Activated naive CD8-positive, alpha-beta T cell treated with anti-CD3 and anti-CD28 coated beads for 36 hours (primary cell): ENCODE data around the gene CDPF1. TPM values are rescaled to one million over a fixed set of nuclear protein-coding genes. Genes with fewer than 3 reads are reported as not detected.

ENCODE experiments used
- DNase-seq: peaks from one replicate; pipeline ENCODE4 v3.0.0; 2021
- H3K27ac Mint-ChIP-seq: one replicate; pipeline ENCODE4 v1.8.0; 2022; ENCODE audit warnings: mild to moderate bottlenecking, moderate library complexity, mixed read lengths
- H3K27me3 Mint-ChIP-seq: one replicate; pipeline ENCODE4 v1.8.0; 2022; ENCODE audit warnings: mild to moderate bottlenecking, mixed read lengths
- H3K36me3 Mint-ChIP-seq: one replicate; pipeline ENCODE4 v1.8.0; 2021; ENCODE audit warnings: mild to moderate bottlenecking, mixed read lengths
- H3K4me1 Mint-ChIP-seq: one replicate; pipeline ENCODE4 v1.8.0; 2021; ENCODE audit warnings: mixed read lengths
- H3K4me3 Mint-ChIP-seq: one replicate; pipeline ENCODE4 v1.8.0; 2022; ENCODE audit warnings: mild to moderate bottlenecking, moderate library complexity, mixed read lengths
- H3K9me3 Mint-ChIP-seq: one replicate; pipeline ENCODE4 v1.8.0; 2022; ENCODE audit warnings: mixed read lengths
- total RNA-seq, 2 experiments: library from RNA; stranded (reverse); gene quantifications; one replicate each; pipeline ENCODE4 v1.2.3, GENCODE V29; 2021

The CDPF1 gene, protein sequence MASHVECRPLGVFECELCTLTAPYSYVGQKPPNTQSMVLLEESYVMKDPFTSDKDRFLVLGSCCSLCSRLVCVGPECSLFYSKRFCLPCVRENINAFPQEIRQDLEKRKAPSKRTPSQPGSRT
- 10 to 100 TPM in 1 of 2 experiments, 1 to 10 TPM in 1; 8.4 to 10.7 TPM for total RNA-seq

DNA sequence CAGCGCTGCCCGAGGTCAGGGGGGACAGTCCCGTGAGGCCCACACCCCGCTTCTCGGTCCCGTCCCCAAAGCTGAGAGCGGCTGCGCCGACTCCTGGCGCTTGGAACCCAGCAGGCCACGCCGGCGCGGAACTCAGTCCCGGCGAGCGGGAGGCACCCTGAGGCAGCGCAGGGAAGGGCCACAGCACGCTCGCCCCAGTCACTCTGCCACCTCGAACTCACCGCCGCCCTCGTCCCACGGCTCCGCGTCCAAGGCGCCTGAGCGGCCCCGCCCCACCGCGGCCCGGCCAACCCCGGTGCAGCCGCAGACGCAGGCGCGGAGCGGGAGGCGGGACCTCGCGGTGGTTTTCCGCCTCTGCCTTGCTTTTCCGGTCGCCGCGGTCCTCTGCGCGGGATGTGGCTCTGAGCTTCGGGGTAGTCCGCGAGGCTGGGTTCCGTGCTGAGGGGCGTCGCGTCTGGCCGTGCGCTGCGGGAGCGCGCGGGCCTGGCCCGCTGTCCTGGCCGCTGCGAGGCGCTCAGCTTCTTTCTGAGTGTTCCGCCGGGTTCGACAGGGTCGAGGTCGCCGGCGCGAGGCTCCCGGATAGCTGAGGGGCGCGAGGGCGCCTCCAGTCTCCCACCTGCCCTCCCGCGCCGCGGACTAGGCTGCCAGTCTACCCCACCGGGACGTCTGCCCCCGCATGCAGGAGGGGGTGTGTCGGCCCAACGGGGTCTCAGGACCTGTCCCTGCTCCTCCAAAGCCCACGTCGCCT is at the start of gene CDPF1:
CDPF1 (minus strand) TSS at position 259 of the 748 bp plus-strand sequence. CDS start 2,009 bp downstream, outside the sequence.
- Mint-ChIP-seq H3K27me3 (no peaks in the 10 kb centered on the region), H3K27ac (peak within 1 kb of the TSS; percentile 81), H3K36me3 (peaks cover 17% of the 10 kb centered on the region), H3K9me3 (peaks cover 3% of the 10 kb centered on the region), H3K4me1 (peaks cover 30% of the 10 kb centered on the region), H3K4me3 (peak within 1 kb of the TSS; percentile 83)
- DNase-seq = peak; percentile 93

DNA sequence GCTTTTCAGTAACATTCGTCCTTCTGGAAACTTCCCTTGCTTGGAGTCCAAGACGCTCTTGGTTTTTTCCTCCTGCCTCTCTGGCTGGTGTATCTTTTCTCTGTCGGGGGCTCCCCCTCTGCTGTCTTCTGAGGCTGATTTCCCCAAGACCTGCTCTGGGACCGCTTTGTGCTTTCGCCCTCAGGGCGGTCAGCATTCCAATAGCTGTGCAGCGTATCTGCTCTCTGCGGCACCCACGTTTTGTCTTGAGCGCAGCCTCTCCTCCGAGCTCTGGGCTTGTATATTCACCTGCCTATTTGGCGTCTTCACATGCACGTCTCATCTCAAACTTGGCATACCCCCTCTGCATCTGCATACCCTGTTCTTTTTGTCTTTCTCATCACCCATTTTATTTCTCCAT is 49.0 kb upstream of the CDPF1 start:
- H3K4me3 Mint-ChIP-seq = peak overlapping the region; percentile 50
- H3K36me3 Mint-ChIP-seq = peaks cover 36% of the 10 kb centered on the region
- H3K27me3 Mint-ChIP-seq = peaks cover 8% of the 10 kb centered on the region
- H3K4me1 Mint-ChIP-seq = peaks cover 11% of the 10 kb centered on the region
- DNase-seq = no peak
- H3K9me3 Mint-ChIP-seq = no peaks in the 10 kb centered on the region
- no peak overlapping the region for H3K27ac Mint-ChIP-seq

DNA sequence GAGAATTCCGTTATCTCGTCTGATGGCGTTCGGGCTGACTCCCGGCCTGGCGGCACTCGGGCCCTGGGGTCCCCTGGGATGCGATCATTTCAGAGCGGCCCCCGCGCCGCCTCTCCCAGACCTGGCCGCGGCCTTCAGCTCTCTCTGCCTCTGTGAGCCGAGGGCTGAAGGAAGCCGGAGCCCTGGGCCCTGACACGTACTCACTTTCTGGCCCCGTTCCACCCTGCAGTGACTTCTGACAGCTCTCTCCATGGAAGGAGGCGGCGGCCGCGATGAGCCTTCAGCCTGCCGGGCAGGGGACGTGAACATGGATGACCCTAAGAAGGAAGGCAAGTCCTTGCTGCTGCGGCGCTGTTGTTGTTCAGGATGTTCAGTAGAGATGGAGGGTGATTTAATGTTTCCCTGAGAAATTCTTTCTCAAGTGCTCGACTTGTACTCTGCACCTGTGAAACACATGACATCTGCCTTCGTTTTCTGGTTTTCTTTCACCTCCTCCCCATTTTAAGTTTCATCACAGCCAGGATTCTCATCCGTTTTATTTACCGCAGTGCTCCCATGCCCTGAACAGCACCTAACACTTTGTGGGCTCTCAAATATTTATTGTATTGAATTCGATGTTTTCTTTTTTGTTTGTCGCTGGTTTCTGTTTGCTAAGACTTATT is 47.2 kb upstream of the CDPF1 start:
- peaks cover 15% of the 10 kb centered on the region for H3K4me1 Mint-ChIP-seq
- peaks cover 8% of the 10 kb centered on the region for H3K27me3 Mint-ChIP-seq
- peak overlapping the region; percentile 90 for H3K4me3 Mint-ChIP-seq
- no peaks in the 10 kb centered on the region for H3K9me3 Mint-ChIP-seq
- peak; percentile 36 for DNase-seq
- H3K27ac Mint-ChIP-seq = no peak overlapping the region
- H3K36me3 Mint-ChIP-seq = peaks cover 39% of the 10 kb centered on the region

DNA sequence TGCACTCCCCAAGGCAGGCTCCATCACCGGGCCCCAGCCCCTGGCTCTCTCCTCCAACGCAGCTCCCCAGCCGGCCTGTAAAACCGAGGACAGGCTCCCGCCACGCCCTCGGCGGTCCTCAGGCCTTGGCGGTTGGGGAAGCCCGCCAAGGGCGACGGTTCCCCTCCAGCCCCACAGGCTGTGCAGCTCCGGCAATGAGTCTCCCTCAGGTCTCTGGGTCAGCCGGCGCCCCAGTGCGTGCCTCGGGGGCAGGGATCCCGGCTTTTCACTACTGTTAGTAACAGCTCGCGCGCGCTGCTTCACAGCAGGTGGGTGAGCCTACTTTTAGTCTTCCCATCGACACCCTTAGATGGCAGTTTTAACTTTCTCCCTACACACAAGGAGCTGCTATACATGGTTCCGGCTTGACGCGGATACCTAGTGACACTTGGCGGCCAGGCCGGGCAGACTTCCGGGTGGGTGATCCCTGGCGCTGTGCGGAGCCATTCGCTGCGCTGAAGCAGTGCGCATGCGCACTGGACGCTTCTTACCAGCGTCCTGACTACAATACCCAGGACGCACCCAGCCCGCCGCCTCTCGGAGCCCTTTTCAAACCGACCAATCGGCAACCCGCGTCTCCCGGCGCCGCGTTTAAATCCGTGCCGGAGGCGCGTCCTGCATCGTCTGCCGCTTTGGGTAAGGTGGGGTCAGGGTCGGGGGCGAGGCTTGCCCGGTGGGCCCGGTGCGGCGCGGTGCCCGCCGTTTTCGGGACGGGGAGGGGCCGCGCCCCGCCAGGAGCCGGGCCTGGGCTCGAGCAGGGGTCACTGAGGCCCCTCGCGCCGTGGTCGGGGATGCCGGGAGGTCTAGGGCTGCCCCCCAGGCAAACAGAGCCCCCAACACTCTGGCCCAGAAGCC is 46.4 kb upstream of the CDPF1 start, which contains the start of gene GTSE1:
GTSE1 (plus strand) TSS at position 614 of the 894 bp plus-strand sequence. CDS start 531 bp downstream, outside the sequence.
- peak within 1 kb of the TSS; percentile 91 for H3K27ac Mint-ChIP-seq
- H3K36me3 Mint-ChIP-seq = peaks cover 42% of the 10 kb centered on the region
- DNase-seq = peak; percentile 97
- peaks cover 15% of the 10 kb centered on the region for H3K4me1 Mint-ChIP-seq
- peaks cover 8% of the 10 kb centered on the region for H3K27me3 Mint-ChIP-seq
- H3K9me3 Mint-ChIP-seq = no peaks in the 10 kb centered on the region
- H3K4me3 Mint-ChIP-seq = peak within 1 kb of the TSS; percentile 90

DNA sequence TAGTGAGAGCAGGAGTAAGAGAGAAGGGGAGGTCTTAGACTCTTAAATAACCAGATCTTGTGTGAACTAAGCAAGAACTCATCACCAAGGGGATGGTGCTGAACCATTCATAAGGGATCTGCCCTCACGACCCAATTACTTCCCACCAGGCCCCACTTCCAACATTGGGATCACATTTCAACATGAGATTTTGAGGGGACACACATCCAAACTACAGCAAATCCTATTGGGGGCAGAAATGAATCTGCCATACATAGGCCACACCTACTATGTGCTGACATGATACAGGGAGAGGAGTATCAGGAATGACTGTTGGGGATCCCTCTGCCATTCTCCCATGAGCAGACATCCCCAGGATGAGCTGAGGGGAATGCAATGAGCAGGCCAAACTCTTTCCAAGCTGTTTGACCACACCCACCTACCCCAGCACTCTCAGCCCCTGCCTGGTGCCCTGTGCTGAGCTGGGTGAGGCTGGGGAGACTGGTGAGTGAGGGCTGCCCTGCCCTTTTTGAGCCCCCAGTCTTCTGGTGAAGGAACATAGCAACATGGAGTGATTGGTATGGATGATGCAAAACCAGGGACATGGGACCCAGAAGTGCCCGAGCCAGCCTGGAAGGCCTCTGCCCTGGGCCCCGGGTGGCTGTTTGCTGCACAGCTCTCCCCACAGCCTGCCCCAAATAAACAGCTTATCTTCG is 45.3 kb upstream of the CDPF1 start:
- Mint-ChIP-seq H3K27ac (peak overlapping the region; percentile 61), H3K4me1 (peaks cover 15% of the 10 kb centered on the region), H3K36me3 (peaks cover 36% of the 10 kb centered on the region), H3K27me3 (peaks cover 8% of the 10 kb centered on the region), H3K9me3 (no peaks in the 10 kb centered on the region), H3K4me3 (peak overlapping the region; percentile 90)
- DNase-seq = no peak

DNA sequence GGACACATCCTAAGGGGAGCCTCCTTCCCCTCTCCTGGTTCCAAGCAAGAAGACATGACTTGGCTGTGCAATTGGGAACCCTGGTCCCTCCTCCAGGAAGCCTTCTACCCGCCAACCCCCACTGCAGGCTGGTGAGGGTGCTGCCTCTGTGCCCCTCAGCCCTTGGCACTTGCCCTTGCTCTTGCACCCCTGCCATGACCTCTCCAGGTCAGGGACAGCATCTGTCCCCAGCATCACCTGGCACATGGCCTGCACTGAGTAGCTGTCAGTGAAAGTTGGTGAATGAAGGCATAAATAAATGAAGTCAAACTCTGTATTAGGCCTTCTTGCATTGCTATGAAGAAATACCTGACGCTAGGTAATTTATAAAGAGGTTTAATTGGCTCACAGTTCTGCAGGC is 44.7 kb upstream of the CDPF1 start:
- peaks cover 15% of the 10 kb centered on the region for H3K4me1 Mint-ChIP-seq
- no peak for DNase-seq
- H3K27me3 Mint-ChIP-seq = peaks cover 8% of the 10 kb centered on the region
- H3K4me3 Mint-ChIP-seq = peak overlapping the region; percentile 90
- no peak overlapping the region for H3K27ac Mint-ChIP-seq
- no peaks in the 10 kb centered on the region for H3K9me3 Mint-ChIP-seq
- peaks cover 38% of the 10 kb centered on the region for H3K36me3 Mint-ChIP-seq

DNA sequence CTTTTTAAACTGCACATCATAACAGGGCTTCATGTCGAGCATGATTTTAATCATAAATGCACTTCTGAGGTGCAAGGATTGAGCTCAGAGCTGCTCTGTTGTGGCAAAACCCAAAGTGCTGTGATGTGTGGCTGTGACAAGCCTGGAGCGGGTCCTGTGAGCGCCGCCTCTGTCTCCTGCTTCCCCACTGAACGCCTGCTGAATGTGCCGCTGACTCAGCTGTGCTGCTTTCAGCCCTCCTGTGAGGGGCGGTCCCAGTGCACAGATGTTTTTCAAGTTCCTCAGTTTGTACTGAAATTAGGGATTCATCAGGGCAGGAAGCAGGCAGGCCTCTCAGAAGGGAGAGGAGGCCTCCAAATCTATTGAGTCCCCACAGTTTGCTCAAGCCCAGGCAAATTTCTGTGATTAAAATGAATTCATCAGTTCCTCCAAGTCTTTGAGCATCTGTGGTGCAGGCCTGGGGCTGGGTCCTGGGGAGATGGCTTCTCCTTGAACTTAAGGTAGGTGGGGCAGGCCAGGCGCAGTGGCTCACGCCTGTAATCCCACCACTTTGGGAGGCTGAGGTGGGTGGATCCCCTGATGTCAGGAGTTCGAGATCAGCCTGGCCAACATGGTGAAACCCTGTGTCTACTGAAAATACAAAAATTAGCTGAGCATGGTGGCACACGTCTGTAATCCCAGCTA is 43.6 kb upstream of the CDPF1 start:
- H3K4me3 Mint-ChIP-seq = no peak overlapping the region
- peaks cover 29% of the 10 kb centered on the region for H3K36me3 Mint-ChIP-seq
- H3K9me3 Mint-ChIP-seq = no peaks in the 10 kb centered on the region
- H3K4me1 Mint-ChIP-seq = peaks cover 15% of the 10 kb centered on the region
- no peak for DNase-seq
- H3K27me3 Mint-ChIP-seq = peaks cover 8% of the 10 kb centered on the region
- H3K27ac Mint-ChIP-seq = no peak overlapping the region

DNA sequence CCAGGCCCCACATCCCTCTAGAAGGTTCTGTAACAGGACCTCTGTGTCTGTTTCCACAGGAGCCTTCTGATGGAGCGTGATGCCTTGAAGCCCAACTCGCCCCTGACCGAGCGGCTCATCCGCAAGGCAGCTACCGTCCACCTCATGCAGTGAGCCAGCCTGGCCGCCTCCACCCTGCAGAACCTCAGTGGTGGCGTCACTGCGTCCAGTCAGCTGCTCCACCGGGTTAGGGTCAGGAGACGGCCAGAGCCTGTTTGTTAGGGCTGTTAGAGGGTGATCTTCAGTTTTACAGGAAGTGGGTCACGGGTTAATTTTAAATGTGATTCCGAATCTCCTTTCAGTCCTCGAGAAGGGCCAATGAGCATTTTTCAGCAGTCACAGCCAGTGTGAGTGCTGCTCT is 42.6 kb upstream of the CDPF1 start:
- Mint-ChIP-seq H3K4me1 (peaks cover 17% of the 10 kb centered on the region), H3K9me3 (no peaks in the 10 kb centered on the region), H3K36me3 (peaks cover 23% of the 10 kb centered on the region), H3K4me3 (no peak overlapping the region), H3K27me3 (peaks cover 5% of the 10 kb centered on the region), H3K27ac (no peak overlapping the region)
- no peak for DNase-seq

DNA sequence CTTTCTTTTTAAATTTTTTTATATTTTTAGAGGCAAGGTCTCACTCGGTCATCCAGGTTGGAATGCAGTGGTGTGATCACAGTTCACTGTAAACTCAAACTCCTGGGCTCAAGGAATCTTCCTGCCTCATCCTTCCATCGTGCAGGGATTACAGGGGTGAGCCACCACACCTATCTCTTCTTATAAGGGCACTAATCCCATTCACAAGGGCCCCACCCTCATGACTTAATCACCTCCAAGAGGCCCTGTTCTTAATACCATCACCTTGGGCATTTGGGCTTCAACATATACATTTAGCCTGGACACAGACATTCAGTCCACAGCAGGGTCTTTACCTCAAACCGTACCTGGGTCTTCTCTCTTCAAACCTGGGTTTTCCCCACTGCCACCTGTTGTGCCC is 42.1 kb upstream of the CDPF1 start:
- Mint-ChIP-seq H3K4me3 (no peak overlapping the region), H3K4me1 (peaks cover 17% of the 10 kb centered on the region)

DNA sequence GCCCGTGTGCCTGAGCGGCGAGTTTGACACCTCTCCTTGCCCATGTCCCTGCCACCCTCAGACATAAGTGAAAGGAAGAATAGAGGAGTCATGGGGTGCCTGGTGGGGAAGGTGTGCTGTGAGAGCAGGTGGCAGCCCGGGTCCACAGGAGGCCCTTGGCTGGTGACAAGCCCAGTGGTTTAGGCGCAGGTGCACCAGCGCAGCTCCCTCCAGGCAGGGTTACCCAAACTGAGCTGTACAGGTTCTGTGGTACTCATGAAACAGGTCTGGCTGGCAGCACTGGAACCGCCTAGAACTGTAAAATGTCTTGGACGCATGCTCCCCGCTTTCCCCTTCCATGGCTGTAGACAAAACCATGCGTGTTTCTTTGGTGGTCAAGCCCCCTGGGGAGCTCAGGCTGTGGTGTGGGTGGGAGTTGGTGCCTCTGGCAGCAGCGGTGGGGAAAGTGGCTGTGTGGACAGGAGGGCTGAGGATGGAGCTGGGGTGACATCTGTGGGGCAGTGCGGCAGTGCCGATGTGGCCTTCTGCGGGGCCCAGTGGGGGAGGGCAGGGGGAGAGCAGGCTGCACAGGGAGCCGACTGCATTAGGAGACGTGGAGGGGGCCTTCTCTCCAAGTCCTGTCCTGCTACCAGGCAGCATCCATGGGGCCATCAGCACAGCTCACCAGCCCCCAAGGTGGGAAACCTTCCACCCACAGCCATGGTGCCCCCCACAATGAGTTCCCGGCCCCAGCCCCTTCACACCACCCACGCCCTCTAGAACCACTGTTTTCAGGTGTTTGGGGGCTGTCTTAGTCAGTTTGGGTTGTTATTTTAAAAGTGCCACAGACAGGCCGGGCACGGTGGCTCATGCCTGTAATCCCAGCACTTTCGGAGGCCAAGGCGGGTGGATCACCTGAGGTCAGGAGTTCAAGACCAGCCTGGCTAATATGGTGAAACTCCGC is 41.0 kb upstream of the CDPF1 start:
- peaks cover 16% of the 10 kb centered on the region for H3K4me1 Mint-ChIP-seq
- H3K36me3 Mint-ChIP-seq = peaks cover 21% of the 10 kb centered on the region
- H3K27me3 Mint-ChIP-seq = no peaks in the 10 kb centered on the region
- no peak overlapping the region for H3K27ac Mint-ChIP-seq
- no peak for DNase-seq
- H3K9me3 Mint-ChIP-seq = no peaks in the 10 kb centered on the region
- H3K4me3 Mint-ChIP-seq = no peak overlapping the region

More for the DNA sequence above, 42.1 kb upstream of the CDPF1 start:
- no peaks in the 10 kb centered on the region for H3K9me3 Mint-ChIP-seq
- H3K27ac Mint-ChIP-seq = no peak overlapping the region
- peaks cover 20% of the 10 kb centered on the region for H3K36me3 Mint-ChIP-seq
- no peaks in the 10 kb centered on the region for H3K27me3 Mint-ChIP-seq
- no peak for DNase-seq

DNA sequence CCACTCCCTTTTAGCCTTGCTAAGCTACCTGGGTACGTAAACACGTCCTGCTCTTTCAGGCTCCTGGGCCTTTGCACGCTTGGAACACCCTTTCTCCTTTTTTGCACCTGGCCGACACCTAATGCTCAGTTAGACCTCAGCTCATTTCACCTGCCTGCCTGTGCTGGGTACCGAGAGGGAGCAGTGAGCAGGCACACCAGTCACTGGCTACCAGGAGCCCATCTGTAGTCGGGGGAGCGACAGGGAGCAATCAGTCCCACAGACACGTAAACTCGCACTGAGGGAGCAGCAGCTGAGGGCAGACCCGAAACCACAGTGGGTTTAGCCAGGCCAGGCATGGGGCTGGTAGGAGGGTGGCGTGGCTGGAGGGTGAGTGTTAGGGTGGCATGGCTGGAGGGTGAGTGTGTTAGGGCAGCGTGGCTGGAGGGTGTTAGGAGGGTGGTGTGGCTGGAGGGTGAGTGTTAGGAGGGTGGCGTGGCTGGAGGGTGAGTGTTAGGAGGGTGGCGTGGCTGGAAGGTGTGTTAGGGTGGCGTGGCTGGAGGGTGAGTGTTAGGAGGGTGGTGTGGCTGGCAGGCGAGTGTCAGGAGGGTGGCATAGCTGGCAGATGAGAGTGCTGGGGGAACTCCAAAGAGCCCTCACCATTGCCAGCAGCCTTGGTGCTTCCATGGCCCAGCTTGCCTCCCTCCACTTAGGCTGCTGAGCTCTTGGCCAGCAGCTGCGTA is 40.2 kb upstream of the CDPF1 start:
- Mint-ChIP-seq H3K27ac (no peak overlapping the region), H3K4me1 (peaks cover 12% of the 10 kb centered on the region), H3K36me3 (peaks cover 24% of the 10 kb centered on the region), H3K27me3 (no peaks in the 10 kb centered on the region), H3K9me3 (no peaks in the 10 kb centered on the region), H3K4me3 (no peak overlapping the region)
- no peak for DNase-seq

DNA sequence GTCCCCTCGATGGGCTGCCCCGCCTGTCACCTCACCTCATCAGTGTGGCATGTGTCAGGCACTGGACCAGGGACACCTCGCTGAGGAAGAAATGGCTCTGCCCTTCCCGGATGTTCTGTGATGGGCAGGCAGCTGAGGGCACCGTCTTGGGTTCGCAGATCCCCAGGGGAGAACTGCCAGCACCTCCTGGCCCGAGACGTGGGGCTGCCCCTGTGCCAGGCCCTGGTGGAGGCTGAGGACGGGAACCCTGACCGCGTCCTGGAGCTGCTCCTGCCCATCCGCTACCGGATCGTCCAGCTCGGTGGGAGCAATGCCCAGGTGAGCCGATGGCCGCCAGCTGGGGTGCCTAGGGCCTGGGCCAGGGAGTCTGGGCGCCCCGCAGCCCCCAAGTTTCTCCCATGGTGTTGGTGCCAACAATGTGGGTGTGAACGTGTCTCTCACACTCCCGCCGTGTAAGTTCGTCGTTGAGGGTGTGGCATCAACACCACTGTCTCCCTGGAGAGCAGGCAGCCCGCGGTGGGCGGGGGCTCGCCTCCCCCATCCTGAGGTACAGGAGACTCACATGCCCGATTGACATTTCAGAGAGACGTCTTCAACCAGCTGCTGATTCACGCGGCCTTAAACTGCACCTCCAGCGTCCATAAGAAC is 39.3 kb upstream of the CDPF1 start:
- no peaks in the 10 kb centered on the region for H3K9me3 Mint-ChIP-seq
- H3K36me3 Mint-ChIP-seq = peaks cover 22% of the 10 kb centered on the region
- no peaks in the 10 kb centered on the region for H3K27me3 Mint-ChIP-seq
- H3K4me3 Mint-ChIP-seq = no peak overlapping the region
- no peak for DNase-seq
- peaks cover 10% of the 10 kb centered on the region for H3K4me1 Mint-ChIP-seq
- H3K27ac Mint-ChIP-seq = no peak overlapping the region
